WTC11 (cell line): ENCODE results near the gene THSD4. TPM values are rescaled to one million over a fixed set of nuclear protein-coding genes. Genes with fewer than 3 reads are reported as not detected.

ENCODE experiments used
- ATAC-seq: fragments of 200-7000 bp; cut with Tn5 transposase; 2 replicates; pipeline ENCODE4 v1.10.0; 2021; ENCODE audit warnings: mild to moderate bottlenecking, moderate library complexity
- CTCF ChIA-PET: fragments of 300-600 bp; sonication (Branson Sonifier 250); formaldehyde crosslinking; loops from one replicate; lab custom pipeline; 2021; ENCODE audit warnings: antibody characterized with exemption; lab: Charles Lee
- POLR2A ChIA-PET: fragments of 350-600 bp; sonication (Branson Sonifier 250); formaldehyde crosslinking; loops from one replicate; lab custom pipeline; 2021; ENCODE audit warnings: antibody characterized with exemption; lab: Charles Lee
- DNase-seq: peaks from one replicate; pipeline ENCODE4 v3.0.0; 2021; ENCODE audit warnings: low spot score
- H3K27ac Mint-ChIP-seq: 2 replicates; pipeline ENCODE4 v1.8.0; 2021; ENCODE audit warnings: mixed read lengths
- H3K27me3 Mint-ChIP-seq: 2 replicates; pipeline ENCODE4 v1.8.0; 2021; ENCODE audit warnings: low read depth, mild to moderate bottlenecking, moderate library complexity, mixed read lengths
- H3K36me3 Mint-ChIP-seq: 2 replicates; pipeline ENCODE4 v1.8.0; 2021; ENCODE audit warnings: mixed read lengths
- H3K4me1 Mint-ChIP-seq: 2 replicates; pipeline ENCODE4 v1.8.0; 2022; ENCODE audit warnings: mixed read lengths
- H3K4me3 Mint-ChIP-seq: 2 replicates; pipeline ENCODE4 v1.8.0; 2021; ENCODE audit warnings: mild to moderate bottlenecking, moderate library complexity, mixed read lengths
- H3K9me3 Mint-ChIP-seq: 2 replicates; pipeline ENCODE4 v1.8.0; 2021; ENCODE audit warnings: mixed read lengths
- ATF1 ChIP-seq: sonication (generic); formaldehyde crosslinking; IDR thresholded peaks from 2 replicates; pipeline ENCODE4 v1.8.1; 2023; ENCODE audit warnings: mild to moderate bottlenecking, moderate library complexity, missing genetic modification reagents
- CBFB ChIP-seq: sonication (generic); formaldehyde crosslinking; IDR thresholded peaks from 2 replicates; pipeline ENCODE4 v1.8.1; 2022; ENCODE audit warnings: mild to moderate bottlenecking, low read depth, missing genetic modification reagents
- CREM ChIP-seq: sonication (generic); formaldehyde crosslinking; IDR thresholded peaks from 2 replicates; pipeline ENCODE4 v1.8.1; 2022; ENCODE audit warnings: mild to moderate bottlenecking, missing genetic modification reagents, moderate library complexity
- ETV6 ChIP-seq: sonication (generic); formaldehyde crosslinking; IDR thresholded peaks from 2 replicates; pipeline ENCODE4 v1.8.1; 2022; ENCODE audit warnings: mild to moderate bottlenecking, missing genetic modification reagents
- FOXK1 ChIP-seq: sonication (generic); formaldehyde crosslinking; IDR thresholded peaks from 2 replicates; pipeline ENCODE4 v1.8.0; 2022; ENCODE audit warnings: mild to moderate bottlenecking, moderate library complexity, missing genetic modification reagents
- JUN ChIP-seq: sonication (generic); formaldehyde crosslinking; IDR thresholded peaks from 2 replicates; pipeline ENCODE4 v1.8.0; 2023; ENCODE audit warnings: mild to moderate bottlenecking, missing genetic modification reagents
- NR2C2 ChIP-seq: sonication (generic); formaldehyde crosslinking; IDR thresholded peaks from 2 replicates; pipeline ENCODE4 v1.8.0; 2022; ENCODE audit warnings: mild to moderate bottlenecking, missing genetic modification reagents
- ZNF317 ChIP-seq: sonication (generic); formaldehyde crosslinking; IDR thresholded peaks from 2 replicates; pipeline ENCODE4 v1.8.1; 2023; ENCODE audit warnings: low read depth, mild to moderate bottlenecking, moderate library complexity, missing genetic modification reagents, borderline replicate concordance
- ZNF416 ChIP-seq: fragments of 250-450 bp; sonication (Bioruptor Pico); IDR thresholded peaks from 2 replicates; pipeline ENCODE4 v1.9.0; 2021; ENCODE audit warnings: mild to moderate bottlenecking, inconsistent platforms
- ZNF512 ChIP-seq: sonication (generic); formaldehyde crosslinking; IDR thresholded peaks from 2 replicates; pipeline ENCODE4 v1.8.1; 2022; ENCODE audit warnings: missing genetic modification reagents, borderline replicate concordance
- total RNA-seq: library from RNA; stranded (reverse); gene quantifications from 3 replicates; pipeline ENCODE4 v1.2.3, GENCODE V29; 2021
- TF ChIP-seq, protein P1 (sequence below): fragments of 250-450 bp; sonication (Bioruptor Pico); IDR thresholded peaks from 2 replicates; pipeline ENCODE4 v1.9.0; 2021; ENCODE audit warnings: moderate library complexity, mild to moderate bottlenecking, inconsistent platforms, borderline replicate concordance
- TF ChIP-seq, protein P2 (sequence below): sonication (generic); formaldehyde crosslinking; IDR thresholded peaks from 2 replicates; pipeline ENCODE4 v1.8.0; 2023; ENCODE audit warnings: missing genetic modification reagents, mild to moderate bottlenecking, borderline replicate concordance
- TF ChIP-seq, protein P3 (sequence below): sonication (generic); formaldehyde crosslinking; IDR thresholded peaks from 2 replicates; pipeline ENCODE4 v1.8.0; 2022; ENCODE audit warnings: mild to moderate bottlenecking, missing genetic modification reagents
- TF ChIP-seq, protein P4 (sequence below): fragments of 200-600 bp; IDR thresholded peaks from 2 replicates; pipeline ENCODE4 v1.8.0; 2022; ENCODE audit warnings: antibody characterized with exemption

Gene THSD4
- total RNA-seq, 1 experiment from 2014 or later, result 7.8 TPM

GRCh38 chr15:71742964-71743363 is 627.7 kb downstream of the THSD4 start:
- no peak overlapping the region for H3K27ac Mint-ChIP-seq
- CTCF ChIA-PET, result interaction anchor here (1.0 to 3.2 kb wide), 17 partner anchors 10 to 731 kb away, joined by 4 to 58 read pairs (median 10); partner anchors contain the start of genes MYO9A and SENP8
- POLR2A ChIA-PET, result no interaction called here

DNA sequence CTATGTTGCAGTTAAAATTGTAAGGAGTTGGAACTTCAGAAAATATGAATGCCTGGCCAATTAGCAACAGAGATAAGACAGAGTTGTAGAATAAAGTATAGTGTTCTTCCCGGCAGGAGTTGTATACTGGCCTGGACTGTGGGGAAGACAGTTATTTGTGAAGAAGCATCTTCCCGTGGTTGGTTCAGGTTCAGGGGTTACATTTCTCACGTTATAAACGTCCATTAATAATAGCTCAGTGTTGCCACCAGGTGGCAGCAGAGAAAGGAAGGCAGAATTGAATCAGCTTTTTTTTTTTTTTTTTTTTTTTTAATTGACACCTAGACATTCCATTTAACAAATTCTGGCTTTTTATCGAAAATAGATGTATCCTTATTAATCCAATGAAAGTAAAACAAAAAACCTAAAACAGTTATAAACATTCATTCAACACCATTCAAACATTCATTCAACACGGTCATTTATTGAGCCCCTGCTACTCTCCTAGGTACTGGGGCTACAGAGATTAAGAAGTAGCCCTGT is 628.7 kb downstream of the THSD4 start:
- ChIA-PET POLR2A (interaction anchor here (0.5 to 1.0 kb wide), 6 partner anchors 9 to 1378 kb away, joined by 3 to 5 read pairs (median 4); no protein-coding TSS in a partner anchor), CTCF (interaction anchor here (0.5 to 3.2 kb wide), 101 partner anchors 9 to 1850 kb away, joined by 3 to 58 read pairs (median 4); partner anchors contain the start of genes MYO9A, NR2E3 and SENP8)
- ATAC-seq, result no peak; the same call in 1 of the 2 replicates

More at GRCh38 chr15:71742964-71743363, 627.7 kb downstream of the THSD4 start:
- DNase-seq (no peak), ATAC-seq (no peak)
- Mint-ChIP-seq H3K27me3 (no peaks in the 10 kb centered on the region), H3K4me1 (no peaks in the 10 kb centered on the region), H3K36me3 (no peaks in the 10 kb centered on the region), H3K9me3 (peaks cover 5% of the 10 kb centered on the region; the same call in 1 of the 2 replicates), H3K4me3 (no peak overlapping the region)
- TF ChIP-seq, protein P1, sequence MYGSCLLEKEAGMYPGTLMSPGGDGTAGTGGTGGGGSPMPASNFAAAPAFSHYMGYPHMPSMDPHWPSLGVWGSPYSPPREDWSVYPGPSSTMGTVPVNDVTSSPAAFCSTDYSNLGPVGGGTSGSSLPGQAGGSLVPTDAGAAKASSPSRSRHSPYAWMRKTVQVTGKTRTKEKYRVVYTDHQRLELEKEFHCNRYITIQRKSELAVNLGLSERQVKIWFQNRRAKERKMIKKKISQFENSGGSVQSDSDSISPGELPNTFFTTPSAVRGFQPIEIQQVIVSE (CRISPR knock-in tag), result no peak
- TF ChIP-seq, protein P2, sequence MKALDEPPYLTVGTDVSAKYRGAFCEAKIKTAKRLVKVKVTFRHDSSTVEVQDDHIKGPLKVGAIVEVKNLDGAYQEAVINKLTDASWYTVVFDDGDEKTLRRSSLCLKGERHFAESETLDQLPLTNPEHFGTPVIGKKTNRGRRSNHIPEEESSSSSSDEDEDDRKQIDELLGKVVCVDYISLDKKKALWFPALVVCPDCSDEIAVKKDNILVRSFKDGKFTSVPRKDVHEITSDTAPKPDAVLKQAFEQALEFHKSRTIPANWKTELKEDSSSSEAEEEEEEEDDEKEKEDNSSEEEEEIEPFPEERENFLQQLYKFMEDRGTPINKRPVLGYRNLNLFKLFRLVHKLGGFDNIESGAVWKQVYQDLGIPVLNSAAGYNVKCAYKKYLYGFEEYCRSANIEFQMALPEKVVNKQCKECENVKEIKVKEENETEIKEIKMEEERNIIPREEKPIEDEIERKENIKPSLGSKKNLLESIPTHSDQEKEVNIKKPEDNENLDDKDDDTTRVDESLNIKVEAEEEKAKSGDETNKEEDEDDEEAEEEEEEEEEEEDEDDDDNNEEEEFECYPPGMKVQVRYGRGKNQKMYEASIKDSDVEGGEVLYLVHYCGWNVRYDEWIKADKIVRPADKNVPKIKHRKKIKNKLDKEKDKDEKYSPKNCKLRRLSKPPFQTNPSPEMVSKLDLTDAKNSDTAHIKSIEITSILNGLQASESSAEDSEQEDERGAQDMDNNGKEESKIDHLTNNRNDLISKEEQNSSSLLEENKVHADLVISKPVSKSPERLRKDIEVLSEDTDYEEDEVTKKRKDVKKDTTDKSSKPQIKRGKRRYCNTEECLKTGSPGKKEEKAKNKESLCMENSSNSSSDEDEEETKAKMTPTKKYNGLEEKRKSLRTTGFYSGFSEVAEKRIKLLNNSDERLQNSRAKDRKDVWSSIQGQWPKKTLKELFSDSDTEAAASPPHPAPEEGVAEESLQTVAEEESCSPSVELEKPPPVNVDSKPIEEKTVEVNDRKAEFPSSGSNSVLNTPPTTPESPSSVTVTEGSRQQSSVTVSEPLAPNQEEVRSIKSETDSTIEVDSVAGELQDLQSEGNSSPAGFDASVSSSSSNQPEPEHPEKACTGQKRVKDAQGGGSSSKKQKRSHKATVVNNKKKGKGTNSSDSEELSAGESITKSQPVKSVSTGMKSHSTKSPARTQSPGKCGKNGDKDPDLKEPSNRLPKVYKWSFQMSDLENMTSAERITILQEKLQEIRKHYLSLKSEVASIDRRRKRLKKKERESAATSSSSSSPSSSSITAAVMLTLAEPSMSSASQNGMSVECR, result no peak
- TF ChIP-seq ETV6 (CRISPR knock-in tag) (no peak), NR2C2 (CRISPR knock-in tag) (no peak), ZNF317 (CRISPR knock-in tag) (no peak)
- TF ChIP-seq, protein P3, sequence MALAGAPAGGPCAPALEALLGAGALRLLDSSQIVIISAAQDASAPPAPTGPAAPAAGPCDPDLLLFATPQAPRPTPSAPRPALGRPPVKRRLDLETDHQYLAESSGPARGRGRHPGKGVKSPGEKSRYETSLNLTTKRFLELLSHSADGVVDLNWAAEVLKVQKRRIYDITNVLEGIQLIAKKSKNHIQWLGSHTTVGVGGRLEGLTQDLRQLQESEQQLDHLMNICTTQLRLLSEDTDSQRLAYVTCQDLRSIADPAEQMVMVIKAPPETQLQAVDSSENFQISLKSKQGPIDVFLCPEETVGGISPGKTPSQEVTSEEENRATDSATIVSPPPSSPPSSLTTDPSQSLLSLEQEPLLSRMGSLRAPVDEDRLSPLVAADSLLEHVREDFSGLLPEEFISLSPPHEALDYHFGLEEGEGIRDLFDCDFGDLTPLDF (CRISPR knock-in tag), result no peak

More for the DNA sequence above, 628.7 kb downstream of the THSD4 start:
- TF ChIP-seq, protein P4, sequence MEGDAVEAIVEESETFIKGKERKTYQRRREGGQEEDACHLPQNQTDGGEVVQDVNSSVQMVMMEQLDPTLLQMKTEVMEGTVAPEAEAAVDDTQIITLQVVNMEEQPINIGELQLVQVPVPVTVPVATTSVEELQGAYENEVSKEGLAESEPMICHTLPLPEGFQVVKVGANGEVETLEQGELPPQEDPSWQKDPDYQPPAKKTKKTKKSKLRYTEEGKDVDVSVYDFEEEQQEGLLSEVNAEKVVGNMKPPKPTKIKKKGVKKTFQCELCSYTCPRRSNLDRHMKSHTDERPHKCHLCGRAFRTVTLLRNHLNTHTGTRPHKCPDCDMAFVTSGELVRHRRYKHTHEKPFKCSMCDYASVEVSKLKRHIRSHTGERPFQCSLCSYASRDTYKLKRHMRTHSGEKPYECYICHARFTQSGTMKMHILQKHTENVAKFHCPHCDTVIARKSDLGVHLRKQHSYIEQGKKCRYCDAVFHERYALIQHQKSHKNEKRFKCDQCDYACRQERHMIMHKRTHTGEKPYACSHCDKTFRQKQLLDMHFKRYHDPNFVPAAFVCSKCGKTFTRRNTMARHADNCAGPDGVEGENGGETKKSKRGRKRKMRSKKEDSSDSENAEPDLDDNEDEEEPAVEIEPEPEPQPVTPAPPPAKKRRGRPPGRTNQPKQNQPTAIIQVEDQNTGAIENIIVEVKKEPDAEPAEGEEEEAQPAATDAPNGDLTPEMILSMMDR, result peak; percentile 67
- TF ChIP-seq CBFB (CRISPR knock-in tag) (no peak), CREM (CRISPR knock-in tag) (no peak), JUN (CRISPR knock-in tag) (no peak), FOXK1 (CRISPR knock-in tag) (no peak), ETV6 (CRISPR knock-in tag) (no peak), ZNF512 (no peak), ATF1 (no peak), ZNF416 (no peak)
- peak; percentile 46 for DNase-seq
- Mint-ChIP-seq H3K9me3 (no peaks in the 10 kb centered on the region), H3K4me1 (no peaks in the 10 kb centered on the region), H3K4me3 (no peak overlapping the region), H3K27ac (no peak overlapping the region), H3K27me3 (no peaks in the 10 kb centered on the region), H3K36me3 (no peaks in the 10 kb centered on the region)
